Measurements from ENCODE around the gene PEA15. TPM values are rescaled to one million over a fixed set of nuclear protein-coding genes. Genes with fewer than 3 reads are reported as not detected.

Gene PEA15
- total RNA-seq, 1 donor from 2014 or later = 37.4 TPM

DNA sequence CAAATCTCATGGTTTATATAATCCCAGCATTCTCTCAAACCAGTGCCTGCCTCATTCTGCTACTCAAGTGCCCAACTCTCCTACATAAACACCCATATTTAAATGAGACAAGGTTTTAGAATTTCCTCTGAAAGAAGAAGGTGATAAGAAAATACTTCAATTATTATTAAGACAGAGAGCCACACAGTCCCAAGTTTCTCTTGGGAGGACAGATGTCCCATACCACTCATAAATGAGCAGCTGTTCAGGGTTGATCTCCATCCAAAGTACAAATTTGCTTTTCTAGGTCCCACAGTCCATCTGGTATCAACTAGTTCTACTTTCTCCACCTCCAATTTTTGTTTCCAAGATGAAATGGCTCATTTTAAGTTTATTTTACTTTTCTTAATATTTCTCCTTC lies 45.8 kb downstream of the PEA15 start:
- DNase-seq (ENCODE audit: low spot score in 2 of 2, unreplicated experiment in 2 of 2) = no peak
- Mint-ChIP-seq H3K27me3 (ENCODE audit: low read depth) (no peaks in the 10 kb centered on the region), H3K9me3 (no peaks in the 10 kb centered on the region), H3K36me3 (peaks cover 12% of the 10 kb centered on the region), H3K27ac (peak overlapping the region; percentile 2), H3K4me3 (no peak overlapping the region), H3K4me1 (peaks cover 34% of the 10 kb centered on the region)
- TF ChIP-seq, protein P1, sequence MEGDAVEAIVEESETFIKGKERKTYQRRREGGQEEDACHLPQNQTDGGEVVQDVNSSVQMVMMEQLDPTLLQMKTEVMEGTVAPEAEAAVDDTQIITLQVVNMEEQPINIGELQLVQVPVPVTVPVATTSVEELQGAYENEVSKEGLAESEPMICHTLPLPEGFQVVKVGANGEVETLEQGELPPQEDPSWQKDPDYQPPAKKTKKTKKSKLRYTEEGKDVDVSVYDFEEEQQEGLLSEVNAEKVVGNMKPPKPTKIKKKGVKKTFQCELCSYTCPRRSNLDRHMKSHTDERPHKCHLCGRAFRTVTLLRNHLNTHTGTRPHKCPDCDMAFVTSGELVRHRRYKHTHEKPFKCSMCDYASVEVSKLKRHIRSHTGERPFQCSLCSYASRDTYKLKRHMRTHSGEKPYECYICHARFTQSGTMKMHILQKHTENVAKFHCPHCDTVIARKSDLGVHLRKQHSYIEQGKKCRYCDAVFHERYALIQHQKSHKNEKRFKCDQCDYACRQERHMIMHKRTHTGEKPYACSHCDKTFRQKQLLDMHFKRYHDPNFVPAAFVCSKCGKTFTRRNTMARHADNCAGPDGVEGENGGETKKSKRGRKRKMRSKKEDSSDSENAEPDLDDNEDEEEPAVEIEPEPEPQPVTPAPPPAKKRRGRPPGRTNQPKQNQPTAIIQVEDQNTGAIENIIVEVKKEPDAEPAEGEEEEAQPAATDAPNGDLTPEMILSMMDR (IDR thresholded peaks at IDR 0.05; ENCODE audit: unreplicated experiment) = no peak

DNA sequence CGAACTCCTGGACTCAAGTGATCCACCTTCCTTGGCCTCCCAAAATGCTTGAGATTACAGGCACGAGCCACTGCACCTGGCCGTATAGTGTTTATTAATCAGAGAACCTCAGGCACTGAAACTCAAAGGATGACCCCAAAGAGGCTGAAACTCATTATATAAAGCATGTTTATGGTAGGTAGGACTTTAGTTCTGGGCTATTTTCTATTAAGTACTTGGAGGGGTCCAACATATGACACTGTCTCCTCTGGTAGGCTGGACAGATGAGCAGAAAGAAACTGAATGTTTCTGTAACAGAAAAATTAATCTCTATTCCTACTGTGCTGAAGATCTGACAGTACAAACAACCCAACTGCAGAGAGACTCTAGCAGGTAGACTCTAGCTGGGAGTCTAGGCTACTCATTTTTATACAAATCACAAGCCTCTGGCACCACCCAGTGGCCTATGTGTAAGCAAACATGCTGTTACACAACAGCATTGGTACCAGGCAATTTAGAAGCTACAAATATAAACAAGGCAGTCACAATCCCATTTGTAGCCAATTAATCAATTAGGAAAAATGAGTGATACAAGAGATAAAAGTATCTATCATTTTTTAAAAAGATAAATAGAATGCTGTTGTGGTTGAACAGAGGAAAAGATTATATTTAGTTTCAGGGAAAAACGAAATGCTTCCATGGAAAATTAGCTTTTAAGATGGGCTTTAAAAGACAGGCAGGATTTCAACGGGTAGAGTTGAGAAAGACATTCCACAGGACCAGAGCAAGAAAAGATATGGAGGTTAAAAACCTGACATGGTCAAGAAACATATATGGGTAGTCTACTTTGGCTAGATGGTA lies 46.7 kb downstream of the PEA15 start:
- Mint-ChIP-seq H3K4me3 (no peak overlapping the region), H3K27ac (peak overlapping the region; percentile 70), H3K36me3 (peaks cover 12% of the 10 kb centered on the region), H3K27me3 (ENCODE audit: low read depth) (no peaks in the 10 kb centered on the region), H3K4me1 (peaks cover 33% of the 10 kb centered on the region), H3K9me3 (no peaks in the 10 kb centered on the region)
- DNase-seq (ENCODE audit: low spot score in 2 of 2, unreplicated experiment in 2 of 2) = no peak
- TF ChIP-seq, protein P1 (IDR thresholded peaks at IDR 0.05; ENCODE audit: unreplicated experiment) = no peak

DNA sequence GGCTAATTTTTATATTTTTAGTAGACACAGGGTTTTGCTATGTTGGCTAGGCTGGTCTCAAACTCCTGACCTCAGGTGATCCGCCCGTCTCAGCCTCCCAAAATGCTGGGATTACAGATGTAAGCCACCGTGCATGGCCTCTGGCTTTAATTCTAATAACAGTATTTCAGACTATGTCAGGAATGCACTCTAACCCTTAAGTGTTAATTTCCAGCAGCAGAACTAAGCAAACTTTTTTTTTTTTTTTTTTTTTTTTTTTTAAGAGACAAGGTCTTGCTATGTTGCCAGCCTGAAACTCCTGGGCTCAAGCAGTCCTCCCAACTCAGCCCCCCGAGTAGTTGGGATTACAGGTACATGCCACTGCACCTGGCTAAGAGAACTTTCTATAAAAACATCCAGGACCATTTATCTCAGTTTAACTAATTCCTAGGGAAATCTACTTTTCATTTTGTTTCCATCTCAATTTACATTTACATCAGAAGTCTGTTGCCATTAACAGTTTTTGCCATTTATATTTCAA lies 50.7 kb downstream of the PEA15 start:
- Mint-ChIP-seq H3K4me3 (peak overlapping the region; percentile 12), H3K4me1 (peaks cover 59% of the 10 kb centered on the region), H3K36me3 (peaks cover 13% of the 10 kb centered on the region), H3K9me3 (no peaks in the 10 kb centered on the region), H3K27me3 (ENCODE audit: low read depth) (no peaks in the 10 kb centered on the region), H3K27ac (peak overlapping the region; percentile 88)
- TF ChIP-seq, protein P1 (IDR thresholded peaks at IDR 0.05; ENCODE audit: unreplicated experiment) = no peak
- no peak for DNase-seq (ENCODE audit: low spot score in 2 of 2, unreplicated experiment in 2 of 2)

DNA sequence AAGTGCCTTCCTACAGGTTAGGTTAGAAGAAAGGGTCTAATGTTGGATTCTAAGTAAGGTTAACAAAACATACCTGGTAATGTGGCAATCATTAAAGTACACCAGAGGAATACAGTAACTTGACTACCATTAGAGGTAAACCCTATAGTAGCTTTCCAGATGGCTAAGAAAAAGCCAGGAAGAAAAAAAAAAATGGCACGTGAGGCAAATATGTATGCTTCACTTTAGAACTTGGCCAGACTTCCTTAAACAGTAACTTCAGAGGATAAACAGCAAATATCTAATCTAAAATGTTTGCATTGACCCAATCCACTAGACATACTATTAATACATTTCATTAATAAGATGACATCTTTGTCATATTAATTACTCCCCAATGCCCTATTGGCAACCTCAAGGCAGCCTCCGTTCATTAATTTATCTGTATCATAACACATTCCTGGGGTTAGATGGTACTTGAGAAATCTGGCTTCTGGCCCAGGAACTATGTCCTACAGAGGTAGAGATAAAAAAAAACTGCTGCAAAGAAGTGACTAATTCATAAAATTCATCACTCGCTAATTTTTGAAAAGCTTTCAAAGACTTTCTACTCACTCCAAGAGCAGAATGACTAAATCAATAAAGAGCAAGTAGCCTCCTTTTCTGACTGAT lies 51.3 kb downstream of the PEA15 start:
- Mint-ChIP-seq H3K4me1 (peaks cover 64% of the 10 kb centered on the region), H3K9me3 (no peaks in the 10 kb centered on the region), H3K27ac (peak overlapping the region; percentile 88), H3K4me3 (peak overlapping the region; percentile 12), H3K27me3 (ENCODE audit: low read depth) (no peaks in the 10 kb centered on the region), H3K36me3 (peaks cover 13% of the 10 kb centered on the region)
- TF ChIP-seq, protein P1 (IDR thresholded peaks at IDR 0.05; ENCODE audit: unreplicated experiment) = no peak
- no peak for DNase-seq (ENCODE audit: low spot score in 2 of 2, unreplicated experiment in 2 of 2)

DNA sequence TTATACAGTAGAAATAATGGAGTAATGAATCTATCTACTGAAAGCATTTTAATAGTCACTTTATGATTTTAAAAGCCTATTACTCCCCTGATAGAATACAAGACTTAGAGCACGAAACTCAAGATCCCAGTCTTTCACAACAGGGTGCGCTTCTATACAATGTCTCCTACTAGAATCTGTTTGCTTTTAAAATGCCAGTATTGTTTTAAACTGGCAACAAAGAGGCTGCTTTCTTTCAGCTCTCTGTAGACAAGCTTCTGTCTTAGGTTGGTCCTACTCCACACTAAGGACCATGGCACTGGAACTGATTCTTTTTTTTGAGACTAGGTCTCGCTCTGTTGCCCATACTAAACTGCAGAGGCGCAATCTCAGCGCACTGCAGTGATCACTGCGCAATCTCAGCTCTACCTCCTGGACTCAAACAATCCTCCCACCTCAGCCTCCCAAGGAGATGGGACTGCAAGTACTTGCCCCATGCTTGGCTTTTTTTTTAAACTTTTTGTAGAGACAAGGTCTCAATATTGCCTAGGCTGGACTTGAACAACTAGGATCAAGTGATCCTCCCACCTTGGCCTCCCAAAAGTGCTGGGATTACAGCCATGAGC lies 52.3 kb downstream of the PEA15 start:
- Mint-ChIP-seq H3K4me3 (no peak overlapping the region), H3K4me1 (peaks cover 58% of the 10 kb centered on the region), H3K27me3 (ENCODE audit: low read depth) (no peaks in the 10 kb centered on the region), H3K36me3 (peaks cover 10% of the 10 kb centered on the region), H3K9me3 (no peaks in the 10 kb centered on the region), H3K27ac (peak overlapping the region; percentile 25)
- TF ChIP-seq, protein P1 (IDR thresholded peaks at IDR 0.05; ENCODE audit: unreplicated experiment) = no peak
- no peak for DNase-seq (ENCODE audit: low spot score in 2 of 2, unreplicated experiment in 2 of 2)
